ENCODE data around the gene VWA8. TPM values are rescaled to one million over a fixed set of nuclear protein-coding genes. Genes with fewer than 3 reads are reported as not detected.

VWA8 gene
- total and polyA plus RNA-seq, 2 of the 8 experiments (the other 6 are each of a cell fraction or from before 2014, with no cell fraction given) = 5.9 to 19.6 TPM

GRCh38 chr13:41782086-41782485 is 178.8 kb downstream of the VWA8 start:
- no peaks in the 10 kb centered on the region for H3K23me2 ChIP-seq (ENCODE audit: low read depth, low read length)
- H2BK15ac ChIP-seq (ENCODE audit: low read length) = no peak overlapping the region
- no peak overlapping the region; the same call in 1 of the 2 replicates for H2AK5ac ChIP-seq (ENCODE audit: low read depth, low read length)
- no peak overlapping the region for H2BK12ac ChIP-seq (ENCODE audit: low read depth, low read length)
- FAIRE-seq = no peak
- H4K91ac ChIP-seq (replicated peaks; ENCODE audit: insufficient read length, low read length) = no peak overlapping the region
- H2AFZ ChIP-seq (ENCODE audit: low read length) = no peak overlapping the region
- H3K18ac ChIP-seq (ENCODE audit: extremely low read depth, low read length) = no peak overlapping the region
- no peaks in the 10 kb centered on the region for H3K36me3 ChIP-seq (ENCODE audit: control insufficient read depth in 2 of 4, insufficient read depth in 4 of 4, low read length in 3 of 4)
- no peaks in the 10 kb centered on the region for H3K4me1 ChIP-seq (replicated peaks in 1 of 4; ENCODE audit: control insufficient read depth in 3 of 4, insufficient read depth in 4 of 4, low read length in 3 of 4)
- no peak overlapping the region for H2BK5ac ChIP-seq (ENCODE audit: low read depth, low read length)
- POLR2A ChIA-PET (ENCODE audit: partially characterized antibody) = interaction anchor here (0.6 to 1.2 kb wide), 2 partner anchors 37 to 387 kb away, joined by 3 to 4 read pairs; no protein-coding TSS in a partner anchor
- no peak overlapping the region for H4K8ac ChIP-seq (ENCODE audit: extremely low read depth, insufficient read depth, low read length)
- no peaks in the 10 kb centered on the region for H3K27me3 ChIP-seq (replicated peaks in 1 of 4; ENCODE audit: control insufficient read depth in 3 of 4, extremely low read depth in 1 of 4, insufficient read depth in 3 of 4, low read length in 3 of 4)
- H3K23ac ChIP-seq (ENCODE audit: insufficient read length) = no peak overlapping the region
- H3K9ac ChIP-seq (replicated peaks in 1 of 4; ENCODE audit: extremely low read depth in 1 of 4, low read depth in 3 of 4, low read length in 3 of 4) = no peak overlapping the region
- H4K5ac ChIP-seq (ENCODE audit: insufficient read length, low read depth, low read length) = no peak overlapping the region
- no peak for DNase-seq (ENCODE audit: low read depth in 1 of 2, low spot score in 2 of 2)
- no peaks in the 10 kb centered on the region for H3K9me3 ChIP-seq (ENCODE audit: insufficient read depth in 2 of 2, low read depth in 1 of 2, low read length in 1 of 2)
- no peak overlapping the region for H2BK120ac ChIP-seq (replicated peaks; ENCODE audit: low read depth, low read length)
- no peak overlapping the region for H3K56ac ChIP-seq (replicated peaks; ENCODE audit: insufficient read length, low read depth, low read length)
- 89% methylated on average over 1 of the region's 1 CpG; no CpG with 5 or more reads in 1 of the 2 experiments for WGBS, 2 experiments (ENCODE audit: extremely low coverage in 1 of 2, insufficient coverage in 1 of 2, insufficient read length in 1 of 2, insufficient replicate concordance in 2 of 2, low coverage in 1 of 2, low lambda C conversion rate in 2 of 2, missing lambda C conversion rate in 1 of 2)
- no peaks in the 10 kb centered on the region for H3K79me2 ChIP-seq (ENCODE audit: control insufficient read depth in 1 of 2, insufficient read depth in 2 of 2, low read length in 2 of 2)
- CTCF ChIA-PET (ENCODE audit: partially characterized antibody) = interaction anchor here (1.6 kb wide), 1 partner anchor 16 kb away, joined by 5 read pairs; no protein-coding TSS in a partner anchor
- TF ChIP-seq BCL11A (IDR thresholded peaks at IDR 0.05; ENCODE audit: low read depth in 2 of 2, low read length in 2 of 2) = no peak
- TF ChIP-seq RXRA (IDR thresholded peaks at IDR 0.05; ENCODE audit: insufficient read depth, low read depth, low read length) = no peak
- TF ChIP-seq CBX8 (IDR thresholded peaks at IDR 0.05; ENCODE audit: borderline replicate concordance, low read depth, low read length) = no peak
- no peak overlapping the region for H3K4ac ChIP-seq (replicated peaks; ENCODE audit: insufficient read length, low read depth, low read length)
- H4K20me1 ChIP-seq (replicated peaks in 1 of 2; ENCODE audit: control insufficient read depth in 1 of 2, insufficient read depth in 2 of 2, low read length in 2 of 2) = no peaks in the 10 kb centered on the region
- H3K14ac ChIP-seq (ENCODE audit: insufficient read length) = no peak overlapping the region
- H3K79me1 ChIP-seq (ENCODE audit: low read depth, low read length) = no peaks in the 10 kb centered on the region
- H3K4me2 ChIP-seq (ENCODE audit: insufficient read depth in 1 of 2, low read depth in 2 of 2, low read length in 2 of 2) = no peak overlapping the region; a peak in 1 of 4 replicates
- no peak overlapping the region for H3K4me3 ChIP-seq (ENCODE audit: extremely low read depth in 1 of 4, insufficient read depth in 2 of 4, low read depth in 3 of 4, low read length in 4 of 4)
- no peak overlapping the region for H3K27ac ChIP-seq (ENCODE audit: low read depth, low read length)
- H2BK20ac ChIP-seq (ENCODE audit: low read length) = no peak overlapping the region
